Activated naive CD4-positive, alpha-beta T cell treated with anti-CD3 and anti-CD28 coated beads, Interleukin-2, amount 50 U/mL, for 72 hours (primary cell): Measurements from ENCODE around the gene CCDC92B. TPM values are rescaled to one million over a fixed set of nuclear protein-coding genes. Genes with fewer than 3 reads are reported as not detected.
"Not testable (repeated sequence)": the region's sequence is repeated elsewhere in the genome, so short reads cannot be mapped to it uniquely, and the experiment has no call there.

Experiments used
- ATAC-seq, 2 donors: fragments of 150-1000 bp; cut with Tn5 transposase; 2 replicates each; pipeline ENCODE4 v1.10.0; 2021; ENCODE audit warnings: mild to moderate bottlenecking in 2 of 2, moderate library complexity in 2 of 2
- DNase-seq, 2 donors: peaks; one replicate each; pipeline ENCODE4 v3.0.0; 2021 to 2022; ENCODE audit warnings: low spot score in 2 of 2
- H3K27ac Mint-ChIP-seq, 2 donors: one replicate each; pipeline ENCODE4 v1.8.0; 2022; ENCODE audit warnings: mild to moderate bottlenecking in 2 of 2, mixed read lengths in 2 of 2
- H3K36me3 Mint-ChIP-seq, 2 donors: one replicate each; pipeline ENCODE4 v1.8.0; 2022; ENCODE audit warnings: mixed read lengths in 2 of 2
- H3K9me3 Mint-ChIP-seq, 2 donors: one replicate each; pipeline ENCODE4 v1.8.0; 2022; ENCODE audit warnings: mixed read lengths in 2 of 2
- total RNA-seq, 2 donors: library from RNA; stranded (reverse); gene quantifications; one replicate each; pipeline ENCODE4 v1.2.3, GENCODE V29; 2022

The CCDC92B gene
- total RNA-seq, 2 donors from 2014 or later = 0.10 TPM; not detected in 1

- H3K9me3 Mint-ChIP-seq = no peaks in the 10 kb centered on the region
- H3K36me3 Mint-ChIP-seq = no peaks in the 10 kb centered on the region
- H3K27ac Mint-ChIP-seq = peak overlapping the region in 1 of 2 donors; percentile 44
Measured at GRCh38 chr17:2690165-2691068, 59.0 kb downstream of the CCDC92B start.

GRCh38 chr17:2689411-2690164 is 59.9 kb downstream of the CCDC92B start:
- DNase-seq (peak in 1 of 2 donors; percentile 53), ATAC-seq (peak in 1 of 2 donors; percentile 11)
- H3K27ac Mint-ChIP-seq = peak overlapping the region in 1 of 2 donors; percentile 87
- H3K9me3 Mint-ChIP-seq = no peaks in the 10 kb centered on the region
- no peaks in the 10 kb centered on the region for H3K36me3 Mint-ChIP-seq

More at GRCh38 chr17:2690165-2691068, 59.0 kb downstream of the CCDC92B start:
- DNase-seq = peak in 1 of 2 donors; percentile 45
- ATAC-seq = no peak

DNA sequence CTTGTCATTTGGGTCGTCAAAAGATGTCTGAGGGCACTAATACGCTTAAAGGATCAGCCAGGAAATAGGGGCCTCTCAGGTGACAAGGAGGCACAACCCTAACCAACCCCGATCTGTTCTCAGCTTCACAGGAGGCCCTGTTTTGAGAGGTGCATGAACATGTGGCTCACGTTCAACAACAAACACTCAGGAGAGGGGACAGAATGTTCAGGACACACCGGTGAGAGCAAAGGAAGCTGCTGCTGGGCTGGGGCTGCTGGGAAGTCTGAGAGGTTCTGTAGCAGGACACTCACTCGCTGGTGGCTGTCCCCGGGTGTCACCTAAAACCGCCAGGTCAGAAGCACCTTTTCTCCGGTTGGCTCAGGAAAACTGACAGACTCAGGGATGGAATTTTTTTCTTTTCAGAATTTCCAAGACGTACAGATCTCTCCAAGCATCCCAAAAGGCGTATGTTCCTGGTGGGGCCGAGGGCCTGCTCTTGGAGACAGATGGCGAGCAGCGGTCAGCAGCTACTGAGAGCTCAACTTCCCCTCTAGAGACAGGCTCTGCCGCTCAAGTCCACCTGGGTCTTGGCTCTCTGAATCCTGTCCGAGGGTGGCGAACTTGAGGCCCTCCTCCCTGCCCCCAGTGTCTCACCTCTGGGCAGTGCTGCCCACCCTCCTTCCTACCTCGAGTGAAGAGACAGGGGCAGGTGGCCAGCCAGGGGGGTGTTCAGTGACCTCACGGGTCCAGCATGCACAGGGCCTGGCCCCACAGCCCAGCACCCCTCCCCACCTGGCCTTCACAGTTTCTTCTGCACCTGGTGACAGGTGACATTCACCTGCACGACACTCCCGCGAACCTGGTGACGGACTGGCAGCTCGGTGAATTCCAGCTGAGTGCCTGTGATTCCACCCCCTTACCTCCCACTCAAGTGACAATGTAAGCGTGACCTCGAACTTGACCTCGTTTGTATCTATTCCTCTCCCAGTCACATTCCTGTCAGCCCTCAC is 60.8 kb downstream of the CCDC92B start:
- Mint-ChIP-seq H3K9me3 (no peaks in the 10 kb centered on the region), H3K27ac (peak overlapping the region; percentile 54 to 87), H3K36me3 (no peaks in the 10 kb centered on the region)
- ATAC-seq (peak in 1 of 2 donors; percentile 13), DNase-seq (peak in 1 of 2 donors; percentile 47)

- ATAC-seq (no peak), DNase-seq (peak in 1 of 2 donors; percentile 25)
- H3K36me3 Mint-ChIP-seq = no peaks in the 10 kb centered on the region
- no peaks in the 10 kb centered on the region for H3K9me3 Mint-ChIP-seq
- peak overlapping the region in 1 of 2 donors; percentile 82 for H3K27ac Mint-ChIP-seq
Measured at GRCh38 chr17:2687074-2687418, 62.4 kb downstream of the CCDC92B start.

DNA sequence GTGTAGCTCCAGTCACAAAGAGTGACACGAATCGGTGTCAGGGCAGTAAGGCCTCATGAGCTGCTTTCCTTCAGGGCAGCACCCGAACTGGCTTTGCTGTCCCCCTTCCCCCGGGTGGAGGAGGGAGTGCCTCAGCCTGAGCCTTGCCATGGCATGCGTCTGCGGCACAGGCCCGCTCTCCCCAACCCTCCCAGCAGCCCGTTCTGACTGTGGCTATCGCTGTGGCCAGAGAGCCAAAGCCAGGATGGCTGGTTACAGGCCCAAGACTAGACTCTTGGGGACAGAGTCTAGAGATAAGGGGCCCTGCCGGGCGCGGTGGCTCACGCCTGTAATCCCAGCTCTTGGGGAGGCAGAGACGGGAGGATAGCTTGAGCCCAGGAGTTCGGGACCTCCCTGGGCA is 63.8 kb downstream of the CCDC92B start:
- DNase-seq = peak in 1 of 2 donors; percentile 23
- Mint-ChIP-seq H3K27ac (no peak overlapping the region), H3K9me3 (no peaks in the 10 kb centered on the region), H3K36me3 (peaks cover 0 to 5% of the 10 kb centered on the region in 2 donors)
- no peak for ATAC-seq

DNA sequence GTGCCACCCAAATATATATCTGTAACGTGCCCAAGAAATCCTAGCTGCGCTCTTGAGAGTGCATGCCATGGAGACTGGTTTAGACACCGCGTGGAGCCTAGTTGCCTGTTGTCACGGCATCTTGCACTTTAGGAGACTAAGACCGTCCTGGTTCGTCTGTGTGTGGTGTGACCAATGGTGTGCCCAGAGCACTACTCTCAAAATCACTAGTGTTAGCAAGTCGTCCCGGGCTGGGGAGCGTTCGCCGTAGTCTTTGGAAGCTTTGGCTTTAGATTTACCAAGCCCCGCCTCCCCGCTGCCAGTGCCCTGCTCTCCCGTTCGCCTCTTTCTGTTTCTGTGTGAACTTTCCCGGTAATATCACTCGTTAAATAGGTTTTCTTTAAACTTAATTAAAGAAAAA is 64.9 kb downstream of the CCDC92B start:
- Mint-ChIP-seq H3K9me3 (no peaks in the 10 kb centered on the region), H3K36me3 (peaks cover 5 to 12% of the 10 kb centered on the region in 2 donors), H3K27ac (peak overlapping the region in 1 of 2 donors; percentile 69)
- DNase-seq = peak in 1 of 2 donors; percentile 33
- ATAC-seq = no peak

- peak overlapping the region in 1 of 2 donors; percentile 52 for H3K27ac Mint-ChIP-seq
- ATAC-seq (no peak), DNase-seq (peak in 1 of 2 donors; percentile 39)
- peaks cover 5 to 18% of the 10 kb centered on the region in 2 donors for H3K36me3 Mint-ChIP-seq
- no peaks in the 10 kb centered on the region for H3K9me3 Mint-ChIP-seq
Measured at GRCh38 chr17:2683912-2684311, 65.5 kb downstream of the CCDC92B start.

- no peak for ATAC-seq
- H3K36me3 Mint-ChIP-seq = peaks cover 5 to 19% of the 10 kb centered on the region in 2 donors
- H3K9me3 Mint-ChIP-seq = no peaks in the 10 kb centered on the region
- H3K27ac Mint-ChIP-seq = peak overlapping the region; percentile 35 to 68
- DNase-seq = no peak
Measured at GRCh38 chr17:2682176-2682938, 67.1 kb downstream of the CCDC92B start.

DNA sequence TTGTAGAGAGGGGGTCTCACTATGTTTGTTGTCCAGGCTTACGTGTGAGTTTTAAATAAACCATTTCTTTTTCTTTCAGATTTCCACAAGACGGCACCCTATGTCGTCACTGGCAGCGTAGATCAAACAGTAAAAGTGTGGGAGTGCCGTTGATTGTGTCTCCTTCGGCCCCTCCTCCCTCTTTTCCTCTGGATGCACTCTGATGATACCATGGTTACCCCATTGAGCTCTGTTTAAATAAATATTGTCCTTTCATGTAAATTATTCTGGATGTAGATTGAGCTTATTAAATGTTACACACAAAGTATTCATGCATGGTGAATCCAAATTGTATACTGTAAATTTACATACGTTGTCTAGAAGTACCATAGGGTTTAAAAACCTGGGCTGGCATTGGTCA is 67.8 kb downstream of the CCDC92B start:
- Mint-ChIP-seq H3K36me3 (peaks cover 5 to 19% of the 10 kb centered on the region in 2 donors), H3K9me3 (no peaks in the 10 kb centered on the region), H3K27ac (peak overlapping the region in 1 of 2 donors; percentile 68)
- ATAC-seq (no peak), DNase-seq (no peak)

DNA sequence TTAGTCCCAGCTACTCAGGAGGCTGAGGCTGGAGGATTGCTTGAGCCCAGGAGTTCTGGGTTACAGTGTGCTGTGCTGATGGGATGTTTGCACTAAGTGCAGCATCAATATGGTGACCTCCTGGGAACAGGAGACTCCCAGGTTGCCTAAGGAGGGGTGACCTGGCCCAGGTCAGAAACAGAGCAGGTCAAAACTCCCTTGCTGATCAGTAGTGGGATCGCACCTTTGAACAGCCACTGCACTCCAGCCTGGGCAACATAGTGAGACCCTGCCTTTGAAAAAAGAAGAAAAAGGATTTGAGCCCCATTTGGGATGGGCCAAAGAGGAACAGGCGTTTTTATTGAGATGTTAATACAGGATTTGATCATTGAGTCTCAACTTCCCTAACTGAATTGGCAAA is 68.5 kb downstream of the CCDC92B start:
- Mint-ChIP-seq H3K27ac (peak overlapping the region in 1 of 2 donors; percentile 60), H3K36me3 (peaks cover 5 to 19% of the 10 kb centered on the region in 2 donors), H3K9me3 (no peaks in the 10 kb centered on the region)
- ATAC-seq (no peak), DNase-seq (peak in 1 of 2 donors; percentile 44)

GRCh38 chr17:2679247-2679646 is 70.2 kb downstream of the CCDC92B start:
- H3K36me3 Mint-ChIP-seq = peaks cover 5 to 30% of the 10 kb centered on the region in 2 donors
- H3K9me3 Mint-ChIP-seq, DNase-seq, ATAC-seq: not testable (repeated sequence)
- peak overlapping the region; percentile 3 to 70 for H3K27ac Mint-ChIP-seq

Other genes starting within 250 kb of the CCDC92B start
- 10 to 100 TPM; 41.3 to 50.7 TPM for gene METTL16, start 237.8 kb downstream of the CCDC92B start, total RNA-seq
- gene PAFAH1B1, start 156.0 kb downstream of the CCDC92B start, total RNA-seq = 100 to 1,000 TPM; 170 to 190 TPM
- gene CLUH, start 37.9 kb downstream of the CCDC92B start, total RNA-seq = 10 to 100 TPM; 56.9 to 93.2 TPM
- under 1 TPM; 0.29 to 0.50 TPM for gene RAP1GAP2, start 46.8 kb upstream of the CCDC92B start, total RNA-seq